GM10847 (cell line): ENCODE results near the gene RELA.

ENCODE experiments used
- POLR2A ChIP-seq: IDR thresholded peaks from 2 replicates; pipeline ENCODE4 v1.6.1; 2011; ENCODE audit not compliant: insufficient read length; ENCODE audit errors: extremely low read depth

RELA gene

GRCh38 chr11:65624931-65625627 is 37.6 kb downstream of the RELA start:
- TF ChIP-seq POLR2A, result no peak

GRCh38 chr11:65623852-65624616 is 38.7 kb downstream of the RELA start:
- no peak for TF ChIP-seq POLR2A

DNA sequence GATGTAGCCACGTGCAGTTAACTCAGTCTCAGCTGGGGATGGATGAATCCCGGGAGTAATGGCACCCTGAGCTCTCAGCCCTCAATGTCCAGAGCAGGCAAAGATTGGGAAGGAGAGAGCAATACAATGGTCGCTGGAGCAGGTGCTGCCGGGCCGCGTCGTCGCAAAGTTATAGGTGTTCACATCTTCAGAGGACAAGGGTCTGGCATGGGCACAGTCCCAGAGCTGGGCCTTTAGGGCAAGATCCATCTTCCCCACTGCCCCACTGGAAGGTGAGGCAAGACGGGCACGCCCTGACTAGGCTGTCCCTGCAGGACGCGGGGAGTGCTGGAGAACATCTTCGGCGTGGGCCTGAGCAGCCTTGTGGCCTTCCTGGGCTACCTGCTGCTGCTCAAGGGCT is 39.5 kb downstream of the RELA start:
- no peak for TF ChIP-seq POLR2A

GRCh38 chr11:65622011-65622410 is 40.7 kb downstream of the RELA start:
- no peak for TF ChIP-seq POLR2A

- TF ChIP-seq POLR2A, result no peak
These were observed 41.3 kb downstream of the RELA start for GRCh38 chr11:65621460-65621859.

DNA sequence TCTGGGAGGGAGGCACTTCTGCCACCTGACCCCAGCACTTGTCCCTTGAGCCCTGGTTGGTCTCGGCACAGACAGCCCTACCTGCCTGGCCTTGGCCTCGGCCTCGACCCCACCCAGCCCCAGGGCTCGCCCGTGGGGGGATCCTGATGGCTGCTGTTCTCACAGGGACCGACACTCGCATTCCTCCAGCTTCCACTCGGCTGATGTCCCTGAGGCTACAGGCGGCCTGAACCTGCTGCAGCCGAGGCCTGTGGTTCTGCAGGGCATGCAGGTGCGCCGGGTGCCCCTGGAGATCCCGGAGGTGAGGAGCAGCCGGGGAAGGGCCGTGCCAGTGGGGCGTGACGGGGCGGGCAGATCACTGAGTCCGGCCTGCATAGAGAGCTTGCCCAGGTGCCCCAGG is 42.0 kb downstream of the RELA start:
- TF ChIP-seq POLR2A, result no peak

GRCh38 chr11:65619281-65619928 is 43.3 kb downstream of the RELA start:
- no peak for TF ChIP-seq POLR2A

DNA sequence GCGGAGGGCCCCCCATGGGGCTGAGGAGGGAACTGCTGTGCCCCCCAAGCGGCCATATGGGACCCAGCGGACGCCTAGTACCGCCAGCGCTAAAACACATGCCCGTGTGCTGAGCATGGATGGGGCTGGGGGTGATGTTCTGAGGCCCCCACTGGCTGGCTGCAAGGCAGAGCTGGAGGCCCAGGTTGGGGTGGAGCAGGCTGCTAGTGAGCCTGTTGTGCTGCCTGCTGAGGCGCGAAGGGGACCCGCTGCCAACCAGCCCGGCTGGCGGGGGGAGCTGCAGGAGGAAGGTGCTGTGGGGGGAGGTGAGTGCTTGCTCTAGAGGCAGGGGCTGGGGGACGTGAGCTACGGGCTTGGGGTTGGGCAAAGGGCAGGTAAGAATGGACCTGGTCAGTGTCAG is 44.0 kb downstream of the RELA start:
- no peak for TF ChIP-seq POLR2A

- no peak for TF ChIP-seq POLR2A
These were observed 44.5 kb downstream of the RELA start for GRCh38 chr11:65617990-65618751.

- no peak for TF ChIP-seq POLR2A
These were observed 45.4 kb downstream of the RELA start for GRCh38 chr11:65617136-65617850.

DNA sequence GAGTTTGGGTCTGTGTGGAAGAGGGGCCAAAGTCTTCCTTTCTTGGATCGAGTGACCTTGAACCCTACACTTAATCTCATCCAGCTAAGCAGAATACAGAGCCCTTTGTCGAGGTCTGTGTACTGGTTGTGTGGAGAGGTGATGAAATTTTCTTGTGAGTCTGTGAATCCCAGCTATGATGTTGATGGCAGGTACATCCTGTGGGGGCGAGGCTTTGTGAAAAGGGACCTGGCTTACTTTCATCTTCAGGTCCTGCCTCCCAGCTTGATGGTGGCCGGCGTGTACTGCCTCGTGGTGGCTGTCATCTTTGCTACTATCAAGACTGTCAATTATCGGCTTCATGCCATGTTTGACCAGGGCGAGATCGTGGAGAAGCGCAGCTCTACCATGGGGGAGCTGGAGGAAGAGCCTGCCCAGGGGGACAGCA is 46.1 kb downstream of the RELA start:
- TF ChIP-seq POLR2A, result no peak

DNA sequence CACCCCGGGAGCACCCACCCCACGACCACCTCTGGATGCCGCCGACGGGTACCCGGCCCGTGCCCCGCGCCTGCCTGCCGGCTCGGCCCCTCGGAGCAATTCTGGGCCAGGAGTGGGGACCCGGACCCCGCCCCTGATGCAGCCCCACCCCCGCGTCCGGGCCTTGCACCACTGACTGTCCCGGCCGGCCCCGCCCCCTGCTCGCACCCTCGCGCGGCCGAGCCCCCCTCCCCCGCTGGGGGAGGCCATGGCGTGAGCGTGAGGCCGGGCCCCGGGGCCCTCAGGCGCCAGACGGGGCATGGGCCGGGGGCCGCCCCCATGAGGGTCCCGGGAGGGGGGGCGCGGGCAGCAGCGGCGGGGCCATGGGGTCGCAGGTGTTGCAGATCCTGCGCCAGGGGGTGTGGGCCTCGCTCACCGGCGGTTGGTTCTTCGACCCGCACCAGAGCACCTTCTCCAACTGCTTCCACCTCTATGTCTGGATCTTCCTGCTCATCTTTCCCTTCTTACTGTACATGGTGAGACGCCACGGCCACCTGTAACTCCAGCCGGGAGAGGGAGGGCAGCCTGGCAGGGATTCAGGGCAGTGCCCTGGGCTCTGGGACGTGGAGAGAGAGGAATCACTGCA is 46.7 kb downstream of the RELA start:
- no peak for TF ChIP-seq POLR2A

DNA sequence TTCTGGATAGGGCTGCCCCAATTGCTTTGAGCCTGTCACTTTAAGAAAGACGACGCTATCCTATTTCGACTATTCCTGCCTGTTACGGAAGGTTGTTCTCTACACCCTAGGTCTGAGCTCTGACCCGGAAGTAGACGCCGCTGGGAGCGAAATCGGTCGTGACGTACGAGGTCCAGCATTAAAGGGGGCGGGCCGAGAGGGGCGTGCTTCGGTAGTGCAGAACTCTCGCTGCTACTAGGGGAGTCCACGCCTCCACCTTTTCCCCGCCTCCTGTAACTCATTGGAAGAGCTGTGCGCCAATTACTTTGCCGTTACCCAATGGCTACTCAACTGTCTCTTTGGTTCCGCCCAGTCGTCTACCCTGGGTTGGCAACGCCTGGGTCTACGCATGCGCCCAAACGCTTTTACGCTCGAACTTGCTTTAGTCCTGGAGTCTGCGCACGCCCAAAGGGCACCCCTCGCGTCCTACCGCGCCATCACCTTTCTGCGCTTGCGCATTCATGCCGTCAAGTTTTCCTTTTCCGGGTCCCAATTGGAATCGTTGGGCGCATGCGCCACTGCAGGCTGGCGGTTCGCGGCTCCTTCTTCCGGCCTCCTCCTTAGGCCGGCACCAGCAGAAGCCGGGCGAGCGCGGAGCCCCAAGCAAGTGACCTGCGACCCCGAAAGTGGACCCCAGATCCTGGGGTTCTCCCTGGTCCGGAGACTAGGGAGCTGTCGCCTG is 47.3 kb downstream of the RELA start, which contains the start of gene PCNX3:
Gene PCNX3, plus strand, starts transcription at position 548 of the 721 bp plus-strand sequence. CDS start 536 bp downstream, outside the sequence.
- no peak for TF ChIP-seq POLR2A
